NCI-H1436 treated with DMSO at 0.1 percent for 48 hours (cell line): ENCODE data around the gene HIVEP3.

Source experiments
- DNase-seq: peaks from one replicate; lab custom pipeline; 2025; lab: John Stamatoyannopoulos, UW

HIVEP3 gene

GRCh38 chr1:41631154-41631553 is 287.6 kb downstream of the HIVEP3 start:
- DNase-seq, result no peak

GRCh38 chr1:41629571-41629970 is 289.2 kb downstream of the HIVEP3 start:
- no peak for DNase-seq

GRCh38 chr1:41629141-41629540 is 289.6 kb downstream of the HIVEP3 start:
- DNase-seq, result no peak

- DNase-seq, result no peak
These were observed 291.0 kb downstream of the HIVEP3 start for GRCh38 chr1:41627491-41628280.

- DNase-seq, result no peak
These were observed 291.9 kb downstream of the HIVEP3 start for GRCh38 chr1:41626616-41627375.

GRCh38 chr1:41626146-41626545 is 292.6 kb downstream of the HIVEP3 start:
- no peak for DNase-seq

GRCh38 chr1:41623736-41624135 is 295.0 kb downstream of the HIVEP3 start:
- no peak for DNase-seq

GRCh38 chr1:41622859-41623732 is 295.6 kb downstream of the HIVEP3 start:
- no peak for DNase-seq

GRCh38 chr1:41622402-41622801 is 296.3 kb downstream of the HIVEP3 start:
- DNase-seq, result no peak

GRCh38 chr1:41621791-41622190 is 296.9 kb downstream of the HIVEP3 start:
- DNase-seq, result no peak

- no peak for DNase-seq
These were observed 297.5 kb downstream of the HIVEP3 start for GRCh38 chr1:41621256-41621655.

- no peak for DNase-seq
These were observed 298.2 kb downstream of the HIVEP3 start for GRCh38 chr1:41620365-41621169.

- no peak for DNase-seq
These were observed 299.0 kb downstream of the HIVEP3 start for GRCh38 chr1:41619511-41620364.

- DNase-seq, result no peak
These were observed 299.9 kb downstream of the HIVEP3 start for GRCh38 chr1:41618871-41619270.

GRCh38 chr1:41618066-41618825 is 300.5 kb downstream of the HIVEP3 start:
- no peak for DNase-seq

GRCh38 chr1:41617336-41617735 is 301.4 kb downstream of the HIVEP3 start:
- DNase-seq, result no peak

GRCh38 chr1:41616563-41616962 is 302.2 kb downstream of the HIVEP3 start:
- no peak for DNase-seq

- no peak for DNase-seq
These were observed 302.7 kb downstream of the HIVEP3 start for GRCh38 chr1:41615981-41616380.

- no peak for DNase-seq
These were observed 303.4 kb downstream of the HIVEP3 start for GRCh38 chr1:41615316-41615715.

GRCh38 chr1:41614818-41615217 is 303.9 kb downstream of the HIVEP3 start:
- DNase-seq, result no peak
